Spinal cord (tissue), 10 donors: ENCODE results near the gene PLEKHJ1. TPM values are rescaled to one million over a fixed set of nuclear protein-coding genes. Genes with fewer than 3 reads are reported as not detected.
"Not testable (repeated sequence)": the region's sequence is repeated elsewhere in the genome, so short reads cannot be mapped to it uniquely, and the experiment has no call there.

ENCODE experiments used
- DNase-seq, 6 donors: peaks; one replicate each; pipeline versions ENCODE4 v3.0.0 to v3.0.0-alpha.2; 2013 to 2015; ENCODE audit warnings: low spot score in 6 of 6, low read depth in 4 of 6
- H3K27ac ChIP-seq: one replicate; pipeline ENCODE4 v1.5.1; 2013; ENCODE audit warnings: low read depth, low read length, control low read depth
- H3K27me3 ChIP-seq: one replicate; pipeline ENCODE4 v1.6.1; 2013; ENCODE audit warnings: low read length; ENCODE audit not compliant: control insufficient read depth, insufficient read depth
- H3K36me3 ChIP-seq: one replicate; pipeline ENCODE4 v1.6.1; 2013; ENCODE audit warnings: low read length; ENCODE audit not compliant: control insufficient read depth, insufficient read depth
- H3K4me1 ChIP-seq: one replicate; pipeline ENCODE4 v1.6.1; 2013; ENCODE audit warnings: low read length; ENCODE audit not compliant: control insufficient read depth, insufficient read depth
- H3K4me3 ChIP-seq: one replicate; pipeline ENCODE4 v1.5.1; 2013; ENCODE audit warnings: low read depth, low read length, control low read depth
- H3K9me3 ChIP-seq: one replicate; pipeline ENCODE4 v1.6.1; 2013; ENCODE audit warnings: low read length; ENCODE audit not compliant: control insufficient read depth, insufficient read depth
- WGBS: methylation state at CpG from one replicate; pipeline ENCODE4 v1.1.5; 2013; ENCODE audit warnings: missing lambda C conversion rate; ENCODE audit not compliant: insufficient coverage; 5-methylcytosine and 5-hydroxymethylcytosine counted together
- long read RNA-seq, 4 donors: transcript quantifications; one replicate each; lab custom pipeline, GENCODE V29; 2026
- polyA plus RNA-seq, 2 donors: library from polyadenylated mRNA; unstranded; fragments of 120-200 nt; gene quantifications; one replicate each; pipeline ENCODE4 v1.2.1, GENCODE V29; 2013; ENCODE audit not compliant: insufficient read length in 2 of 2
- total RNA-seq, 2 donors: library from RNA; depleted of rRNA in 1 of 2; stranded (reverse); fragments of 120-200 nt in 1 of 2; fragments of >200 nt in 1 of 2; gene quantifications; one replicate each; pipeline versions ENCODE4 v1.2.3 to v1.2.4, GENCODE V29; 2013 to 2014
- donor health status: healthy.

The PLEKHJ1 gene
- total RNA-seq (10 to 100 TPM; 46.5 to 70.9 TPM), polyA plus RNA-seq (100 to 1,000 TPM in 1 of 2 donors, 10 to 100 TPM in 1; 97.5 to 106 TPM)
- long read RNA-seq, donor 1, transcript PLEKHJ1-201 (6 exons, 1,206 nt), result major isoform, 45 of 164 reads
- long read RNA-seq, donor 1, transcript PLEKHJ1-206 (5 exons, 1,311 nt), result minor isoform, 7 of 164 reads
- long read RNA-seq, donor 1, partial matches to known transcripts, result 85 of 164 reads
- long read RNA-seq, donor 1, other reads (novel, unspliced or antisense), result 26 of 164 reads
- long read RNA-seq, donor 2, transcript PLEKHJ1-201 (6 exons, 1,206 nt), result major isoform, 25 of 100 reads
- long read RNA-seq, donor 2, partial matches to known transcripts, result 74 of 100 reads
- long read RNA-seq, donor 2, other reads (novel, unspliced or antisense), result 0 of 100 reads
- long read RNA-seq, donor 3, transcript PLEKHJ1-201 (6 exons, 1,206 nt), result major isoform, 20 of 124 reads
- long read RNA-seq, donor 3, partial matches to known transcripts, result 89 of 124 reads
- long read RNA-seq, donor 3, other reads (novel, unspliced or antisense), result 13 of 124 reads
- long read RNA-seq, donor 4, transcript PLEKHJ1-201 (6 exons, 1,206 nt), result major isoform, 44 of 221 reads
- long read RNA-seq, donor 4, partial matches to known transcripts, result 149 of 221 reads
- long read RNA-seq, donor 4, other reads (novel, unspliced or antisense), result 19 of 221 reads

DNA sequence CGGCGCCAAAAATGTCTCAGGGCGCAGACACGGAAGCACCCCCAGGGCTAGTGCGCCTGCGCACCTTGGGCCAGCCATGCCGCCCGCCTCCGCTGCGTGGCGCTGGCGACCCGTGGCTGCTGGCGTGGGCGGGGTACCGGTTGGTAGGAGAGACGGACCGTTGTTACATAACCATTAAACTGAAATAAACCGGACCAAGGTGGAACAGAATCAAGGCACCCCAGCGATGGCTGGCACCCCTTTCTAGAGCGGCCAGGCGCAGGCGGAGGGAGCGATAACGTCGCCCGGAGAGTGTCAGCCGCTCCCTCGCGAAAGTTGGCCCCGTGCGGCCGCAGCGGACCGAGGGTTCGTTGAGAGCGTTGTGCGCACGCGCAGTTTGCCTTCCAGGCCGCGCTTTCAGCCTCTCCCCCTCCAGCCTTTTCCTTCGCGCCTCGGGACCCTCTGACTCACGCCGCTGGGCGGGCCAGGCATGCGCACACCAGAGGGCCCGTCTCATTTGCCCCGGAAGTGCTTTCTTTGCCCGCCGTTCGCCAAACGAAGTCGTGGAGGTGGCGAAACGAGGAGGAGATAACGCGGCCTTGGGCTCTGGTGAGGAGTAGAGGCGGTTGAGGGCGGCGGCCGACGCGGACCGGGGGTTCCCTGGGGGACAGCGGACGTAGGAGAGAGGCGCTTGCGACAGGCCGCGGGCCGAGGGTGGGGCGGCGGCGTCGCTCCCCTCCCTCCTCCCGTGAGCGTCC, at the start of gene PLEKHJ1, which contains the start of gene SF3A2:
Gene PLEKHJ1, minus strand, starts transcription at position 16 of the 737 bp plus-strand sequence. CDS start 81 bp downstream, outside the sequence.
Gene SF3A2, plus strand, starts transcription at position 511 of the 737 bp plus-strand sequence. CDS start 6,595 bp downstream, outside the sequence.
- peaks cover 66% of the 10 kb centered on the region for H3K4me1 ChIP-seq
- H3K9me3 ChIP-seq, result no peaks in the 10 kb centered on the region
- H3K4me3 ChIP-seq, result peak within 1 kb of the TSS; percentile 68
- WGBS, result under 1% methylated on average over 78 of the region's 80 CpGs
- peak; percentile 94 to 100 (median 96) for DNase-seq
- H3K27me3 ChIP-seq, result no peaks in the 10 kb centered on the region
- peak within 1 kb of the TSS; percentile 98 for H3K27ac ChIP-seq
- peaks cover 60% of the 10 kb centered on the region for H3K36me3 ChIP-seq

- peaks cover 36% of the 10 kb centered on the region for H3K27me3 ChIP-seq
- no peaks in the 10 kb centered on the region for H3K9me3 ChIP-seq
- 93% methylated on average over 4 of the region's 8 CpGs for WGBS
These were observed 47.8 kb upstream of the PLEKHJ1 start for GRCh38 chr19:2283835-2284507.

GRCh38 chr19:2282862-2283237, 46.7 kb upstream of the PLEKHJ1 start:
- no peaks in the 10 kb centered on the region for H3K9me3 ChIP-seq
- no peak for DNase-seq
- no peak overlapping the region for H3K4me3 ChIP-seq
- peaks cover 25% of the 10 kb centered on the region for H3K27me3 ChIP-seq
- H3K36me3 ChIP-seq, result peaks cover 12% of the 10 kb centered on the region
- H3K27ac ChIP-seq, result no peak overlapping the region
- 66% methylated on average over 11 of the region's 11 CpGs for WGBS
- H3K4me1 ChIP-seq, result peaks cover 12% of the 10 kb centered on the region

More at GRCh38 chr19:2283835-2284507, 47.8 kb upstream of the PLEKHJ1 start:
- no peak overlapping the region for H3K27ac ChIP-seq
- peaks cover 13% of the 10 kb centered on the region for H3K4me1 ChIP-seq
- DNase-seq, result no peak
- no peak overlapping the region for H3K4me3 ChIP-seq
- peaks cover 4% of the 10 kb centered on the region for H3K36me3 ChIP-seq

DNA sequence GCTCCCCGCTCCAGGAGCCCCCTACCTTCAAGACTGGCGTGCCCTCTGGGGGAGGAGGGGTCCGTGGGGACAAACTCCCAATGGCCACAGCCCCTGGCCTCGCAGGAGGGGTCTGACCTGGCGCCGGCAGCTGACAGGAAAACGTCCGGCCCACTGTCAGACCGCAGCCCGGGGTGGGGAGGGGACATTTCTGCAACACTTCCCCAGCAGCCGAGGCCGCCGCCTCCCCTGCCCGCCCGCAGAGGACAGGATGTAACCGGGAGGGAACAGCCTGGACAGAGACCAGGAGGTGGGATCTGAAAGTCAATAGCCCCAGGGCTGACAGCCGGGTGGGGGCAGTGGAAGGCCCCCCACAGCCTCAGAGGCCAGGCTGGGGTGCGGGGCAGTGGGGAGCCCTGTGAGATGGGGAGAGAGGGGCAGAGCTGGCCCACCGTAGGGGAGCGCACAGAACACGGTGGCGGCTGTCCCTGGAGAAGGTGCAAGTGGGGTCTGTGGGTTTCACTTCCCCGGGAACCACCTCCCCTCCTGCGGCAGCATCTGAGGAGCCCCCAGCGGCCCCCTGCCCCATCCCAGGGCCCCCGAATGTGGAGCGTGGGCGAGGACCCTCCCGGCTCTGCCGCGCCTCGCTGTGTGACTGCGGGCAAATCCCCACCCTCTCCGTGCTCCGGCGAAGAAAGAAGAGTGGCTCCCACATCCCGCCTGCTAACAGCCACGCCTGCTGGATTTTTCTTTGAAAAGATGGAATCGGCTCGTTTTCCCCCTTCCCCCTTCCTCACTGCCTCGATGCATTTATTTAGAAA, 46.1 kb upstream of the PLEKHJ1 start, which contains the start of gene PEAK3:
Gene PEAK3, minus strand, starts transcription at position 114 of the 800 bp plus-strand sequence. CDS start 1,244 bp downstream, outside the sequence.
- H3K4me3 ChIP-seq, result peak within 1 kb of the TSS; percentile 19
- H3K27me3 ChIP-seq, result peaks cover 23% of the 10 kb centered on the region
- peak in 1 of 6 donors; percentile 33 for DNase-seq
- whole genome bisulfite sequencing, result 8% methylated on average over 35 of the region's 41 CpGs
- no peak within 1 kb of the TSS for H3K27ac ChIP-seq
- H3K4me1 ChIP-seq, result peaks cover 12% of the 10 kb centered on the region
- peaks cover 14% of the 10 kb centered on the region for H3K36me3 ChIP-seq
- H3K9me3 ChIP-seq, result no peaks in the 10 kb centered on the region

- Histone ChIP-seq H3K27me3 (peaks cover 23% of the 10 kb centered on the region), H3K4me1 (peaks cover 13% of the 10 kb centered on the region), H3K36me3 (peaks cover 19% of the 10 kb centered on the region)
- WGBS, result 12% methylated on average over 5 of the region's 16 CpGs
- not testable (repeated sequence) for H3K27ac ChIP-seq, DNase-seq, H3K9me3 ChIP-seq, H3K4me3 ChIP-seq
These were observed 45.3 kb upstream of the PLEKHJ1 start for GRCh38 chr19:2281265-2282061.

- WGBS, result 69% methylated on average over 21 of the region's 26 CpGs
- no peak overlapping the region for H3K4me3 ChIP-seq
- no peak overlapping the region for H3K27ac ChIP-seq
- peaks cover 25% of the 10 kb centered on the region for H3K36me3 ChIP-seq
- H3K4me1 ChIP-seq, result peaks cover 18% of the 10 kb centered on the region
- no peak for DNase-seq
- no peaks in the 10 kb centered on the region for H3K9me3 ChIP-seq
- peaks cover 23% of the 10 kb centered on the region for H3K27me3 ChIP-seq
These were observed 44.6 kb upstream of the PLEKHJ1 start for GRCh38 chr19:2280633-2281264.

- no peak for DNase-seq
- H3K4me3 ChIP-seq, result no peak overlapping the region
- H3K27ac ChIP-seq, result no peak overlapping the region
- H3K36me3 ChIP-seq, result peaks cover 45% of the 10 kb centered on the region
- H3K27me3 ChIP-seq, result peaks cover 23% of the 10 kb centered on the region
- 86% methylated on average over 33 of the region's 33 CpGs for WGBS
- H3K9me3 ChIP-seq, result no peaks in the 10 kb centered on the region
- H3K4me1 ChIP-seq, result peaks cover 37% of the 10 kb centered on the region
These were observed 42.5 kb upstream of the PLEKHJ1 start for GRCh38 chr19:2278459-2279158.
